Sigmoid colon (tissue), 7 donors: Measurements from ENCODE around the gene TMCO2. TPM values are rescaled to one million over a fixed set of nuclear protein-coding genes. Genes with fewer than 3 reads are reported as not detected.

Source experiments
- DNase-seq: peaks from one replicate; pipeline ENCODE4 v3.0.0-alpha.2; 2019
- H3K27ac ChIP-seq, 4 donors: fragments of 200-600 bp; sonication (generic); one replicate each; pipeline ENCODE4 v1.5.1; 2016 to 2019; ENCODE audit warnings: mild to moderate bottlenecking in 1 of 4
- H3K27me3 ChIP-seq, 3 donors: fragments of 200-600 bp; sonication (generic); one replicate each; pipeline ENCODE4 v1.5.1; 2019; ENCODE audit warnings: mild to moderate bottlenecking in 1 of 3
- H3K36me3 ChIP-seq, 4 donors: fragments of 200-600 bp; sonication (generic); one replicate each; pipeline ENCODE4 v1.5.1; 2016 to 2019
- H3K4me1 ChIP-seq, 4 donors: fragments of 200-600 bp; sonication (generic); one replicate each; pipeline ENCODE4 v1.5.1; 2017 to 2019
- H3K4me3 ChIP-seq, 4 donors: fragments of 200-600 bp; sonication (generic); one replicate each; pipeline ENCODE4 v1.5.1; 2017 to 2019; ENCODE audit warnings: mild to moderate bottlenecking in 2 of 4, moderate library complexity in 1 of 4
- H3K9me3 ChIP-seq, 4 donors: fragments of 200-600 bp in 3 of 4; sonication (generic) in 3 of 4; one replicate each; pipeline versions ENCODE4 v1.5.1 to v1.6.1; 2013 to 2019
- CTCF ChIP-seq, 4 experiments: fragments of 450-650 bp in 3 of 4; fragments of 200-600 bp in 1 of 4; IDR thresholded peaks; one replicate each; pipeline ENCODE4 v1.5.1; 2016 to 2019; ENCODE audit warnings: antibody characterized with exemption in 4 of 4, mild to moderate bottlenecking in 3 of 4, moderate library complexity in 2 of 4
- EP300 ChIP-seq, 4 donors: sonication (generic); formaldehyde crosslinking; IDR thresholded peaks; one replicate each; pipeline ENCODE4 v1.6.1; 2017; ENCODE audit warnings: antibody characterized with exemption in 4 of 4
- POLR2A ChIP-seq, 2 donors: fragments of 450-650 bp; IDR thresholded peaks; one replicate each; pipeline ENCODE4 v1.6.1; 2016; ENCODE audit warnings: antibody characterized with exemption in 2 of 2, mild to moderate bottlenecking in 2 of 2, moderate library complexity in 2 of 2
- POLR2AphosphoS5 ChIP-seq, 4 donors: sonication (generic); formaldehyde crosslinking; IDR thresholded peaks; one replicate each; pipeline ENCODE4 v1.6.1; 2017; ENCODE audit warnings: antibody characterized with exemption in 4 of 4
- WGBS, 2 donors: extraction: QIAGEN DNeasy Blood & Tissue Kit; methylation state at CpG; one replicate each; pipeline ENCODE4 v1.1.7; 2013; 5-methylcytosine and 5-hydroxymethylcytosine counted together
- intact Hi-C: fragments of 100-400 bp; cut with DNase I; formaldehyde crosslinking; loops from one replicate; pipeline ENCODE4 v1.15.1; 2023
- polyA plus RNA-seq, 3 donors: library from polyadenylated mRNA; stranded (reverse); fragments of 200-250 nt; gene quantifications; one replicate each; pipeline ENCODE4 v1.2.3, GENCODE V29; 2013
- total RNA-seq, 4 donors: library from RNA; depleted of rRNA; stranded (reverse); fragments of >200 nt; gene quantifications; one replicate each; pipeline ENCODE4 v1.1.0, GENCODE V29; 2016
- donor health status: healthy with polysubstance abuse.
- donor health status: Bipolar disorder and iron deficiency.
- donor health status: healthy.

TMCO2 gene
- total and polyA plus RNA-seq, 7 donors = not detected

DNA sequence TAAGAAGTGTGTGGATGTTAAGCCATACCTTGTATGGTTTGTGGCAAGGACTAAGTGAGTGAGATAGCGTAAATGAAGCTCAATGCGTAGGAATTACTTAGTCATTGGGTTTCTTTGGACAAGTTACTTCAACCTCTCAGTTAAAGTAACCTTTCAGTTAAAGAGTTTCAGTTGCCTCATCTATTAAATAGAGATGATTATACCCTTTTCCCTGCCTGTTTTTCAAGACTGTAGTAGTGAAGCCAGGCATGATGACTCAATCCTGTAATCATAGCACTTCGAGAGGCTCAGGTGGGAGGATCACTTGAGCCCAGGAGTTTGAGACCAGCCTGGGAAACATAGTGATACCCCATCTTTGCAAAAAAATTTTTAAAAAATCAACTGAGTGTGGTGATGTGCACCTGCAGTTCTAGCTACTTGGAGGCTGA, 16.6 kb downstream of the TMCO2 start:
- H3K9me3 ChIP-seq = no peaks in the 10 kb centered on the region
- 88 to 93% methylated on average over 3 of the region's 3 CpGs for WGBS, 2 donors
- intact Hi-C loops = no loop called here
- peaks cover 8 to 64% (median 15%) of the 10 kb centered on the region in 4 donors for H3K36me3 ChIP-seq
- peaks cover 0 to 71% (median 57%) of the 10 kb centered on the region in 4 donors for H3K4me1 ChIP-seq
- peak overlapping the region in 2 of 4 donors; percentile 37 to 68 for H3K27ac ChIP-seq
- H3K27me3 ChIP-seq = no peaks in the 10 kb centered on the region
- no peak for DNase-seq
- no peak for TF ChIP-seq EP300 (IDR thresholded peaks at IDR 0.05)
- TF ChIP-seq POLR2AphosphoS5 (IDR thresholded peaks at IDR 0.05) = no peak
- TF ChIP-seq CTCF (IDR thresholded peaks at IDR 0.05) = no peak
- TF ChIP-seq POLR2A (IDR thresholded peaks at IDR 0.05) = no peak
- no peak overlapping the region for H3K4me3 ChIP-seq

DNA sequence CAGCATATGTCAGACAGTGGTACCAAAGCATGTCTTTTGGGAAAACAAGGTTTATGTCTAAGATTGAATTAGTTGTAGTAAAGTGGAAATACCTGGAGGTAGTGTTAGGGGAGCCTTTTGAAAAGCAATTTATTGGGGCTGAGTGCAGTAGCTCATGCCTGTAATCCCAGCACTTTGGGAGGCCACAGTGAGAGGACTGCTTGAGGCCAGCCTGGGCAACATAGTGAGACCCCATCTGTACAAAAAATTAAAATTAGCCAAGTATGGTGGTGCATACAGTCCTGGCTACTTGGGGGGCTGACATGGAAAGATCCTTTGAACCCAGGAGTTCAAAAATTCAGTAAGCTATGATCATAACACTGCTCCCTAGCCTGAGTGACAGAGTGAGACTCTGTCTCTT, 17.6 kb downstream of the TMCO2 start:
- Histone ChIP-seq H3K4me3 (no peak overlapping the region), H3K36me3 (peaks cover 9 to 74% (median 21%) of the 10 kb centered on the region in 4 donors), H3K9me3 (no peaks in the 10 kb centered on the region), H3K27me3 (no peaks in the 10 kb centered on the region), H3K4me1 (peaks cover 0 to 66% (median 48%) of the 10 kb centered on the region in 4 donors), H3K27ac (no peak overlapping the region)
- no peak for TF ChIP-seq CTCF (IDR thresholded peaks at IDR 0.05)
- TF ChIP-seq EP300 (IDR thresholded peaks at IDR 0.05) = no peak
- no peak for TF ChIP-seq POLR2AphosphoS5 (IDR thresholded peaks at IDR 0.05)
- no peak for TF ChIP-seq POLR2A (IDR thresholded peaks at IDR 0.05)
- intact Hi-C loops = no loop called here
- no peak for DNase-seq

- Histone ChIP-seq H3K4me1 (peaks cover 0 to 62% (median 44%) of the 10 kb centered on the region in 4 donors), H3K36me3 (peaks cover 7 to 74% (median 23%) of the 10 kb centered on the region in 4 donors), H3K9me3 (no peaks in the 10 kb centered on the region), H3K27ac (peak overlapping the region in 2 of 4 donors; percentile 63 to 83), H3K4me3 (no peak overlapping the region), H3K27me3 (no peaks in the 10 kb centered on the region)
- no peak for TF ChIP-seq POLR2AphosphoS5 (IDR thresholded peaks at IDR 0.05)
- TF ChIP-seq CTCF (IDR thresholded peaks at IDR 0.05) = no peak
- TF ChIP-seq EP300 (IDR thresholded peaks at IDR 0.05) = no peak
- TF ChIP-seq POLR2A (IDR thresholded peaks at IDR 0.05) = no peak
- DNase-seq = no peak
- intact Hi-C loops = no loop called here
These were observed 18.2 kb downstream of the TMCO2 start for GRCh38 chr1:40265919-40266318.

DNA sequence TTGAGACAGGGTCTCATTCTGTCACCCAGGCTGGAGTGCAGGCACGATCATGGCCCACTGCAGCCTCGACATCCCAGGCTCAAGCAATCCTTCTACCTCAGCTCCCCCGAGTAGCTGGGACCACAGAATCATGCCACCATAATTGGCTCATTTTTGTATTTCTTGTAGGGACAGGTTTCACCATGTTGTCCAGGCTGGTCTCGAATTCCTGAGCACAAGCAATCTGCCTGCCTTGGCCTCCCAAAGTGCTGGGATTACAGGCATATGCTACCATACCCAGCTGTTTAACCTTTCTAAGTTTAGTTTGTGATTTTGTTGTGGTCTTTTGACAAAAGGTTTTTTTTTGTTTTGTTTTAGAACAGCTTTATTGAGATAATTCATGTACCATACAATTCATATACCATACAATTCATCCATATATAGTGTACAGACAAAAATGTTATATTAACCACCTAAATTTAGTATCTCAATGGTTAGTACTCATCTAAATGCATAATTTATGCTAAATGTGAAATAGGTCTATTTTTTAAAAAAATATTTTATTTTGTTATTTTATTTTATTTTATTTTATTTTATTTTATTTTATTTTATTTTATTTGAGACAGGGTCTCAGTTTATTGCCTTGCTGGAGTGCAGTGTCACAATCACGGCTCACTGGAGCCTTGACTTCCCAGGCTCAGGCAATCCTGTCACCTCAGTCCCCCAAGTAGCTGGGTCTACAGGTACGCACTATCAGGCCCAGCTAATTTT, 19.2 kb downstream of the TMCO2 start:
- H3K4me1 ChIP-seq = peaks cover 0 to 51% (median 39%) of the 10 kb centered on the region in 4 donors
- no peaks in the 10 kb centered on the region for H3K9me3 ChIP-seq
- DNase-seq = no peak
- H3K4me3 ChIP-seq = no peak overlapping the region
- peaks cover 0 to 74% (median 24%) of the 10 kb centered on the region in 4 donors for H3K36me3 ChIP-seq
- TF ChIP-seq POLR2AphosphoS5 (IDR thresholded peaks at IDR 0.05) = no peak
- TF ChIP-seq CTCF (IDR thresholded peaks at IDR 0.05) = no peak
- TF ChIP-seq POLR2A (IDR thresholded peaks at IDR 0.05) = no peak
- no peak for TF ChIP-seq EP300 (IDR thresholded peaks at IDR 0.05)
- intact Hi-C loops = no loop called here
- H3K27me3 ChIP-seq = no peaks in the 10 kb centered on the region
- WGBS, 2 donors = 96% methylated on average over 6 of the region's 6 CpGs
- peak overlapping the region; percentile 50 to 83 (median 69) for H3K27ac ChIP-seq
